Ectodermal cell (in vitro differentiated cells): Measurements from ENCODE around the gene CCNF.
A peak's percentile ranks its signal among the peaks of the same experiment; 100 is the strongest.

Experiments
- H3K27ac ChIP-seq: 2 replicates; pipeline ENCODE4 v1.7.0; 2013; ENCODE audit warnings: mild to moderate bottlenecking, low read depth, low read length; ENCODE audit not compliant: insufficient read depth, poor library complexity, severe bottlenecking
- H3K27me3 ChIP-seq: 2 replicates; pipeline ENCODE4 v1.7.0; 2013; ENCODE audit warnings: mild to moderate bottlenecking, low read length; ENCODE audit not compliant: insufficient read depth, control insufficient read depth, poor library complexity, severe bottlenecking
- H3K36me3 ChIP-seq: one replicate; pipeline ENCODE4 v1.7.0; 2013; ENCODE audit warnings: low read length; ENCODE audit not compliant: control insufficient read depth, insufficient read depth
- H3K4me1 ChIP-seq: one replicate; pipeline ENCODE4 v1.7.0; 2013; ENCODE audit warnings: low read length; ENCODE audit not compliant: control insufficient read depth, insufficient read depth
- H3K4me3 ChIP-seq: 2 replicates; pipeline ENCODE4 v1.7.0; 2013; ENCODE audit warnings: low read depth, low read length, control low read depth; ENCODE audit not compliant: insufficient read depth
- H3K9me3 ChIP-seq: 2 replicates; pipeline ENCODE4 v1.7.0; 2013; ENCODE audit warnings: mild to moderate bottlenecking, low read length, moderate library complexity; ENCODE audit not compliant: control insufficient read depth
- WGBS, 2 experiments: methylation state at CpG; one replicate each; pipeline ENCODE4 v1.1.7; 2013; ENCODE audit warnings: missing lambda C conversion rate in 2 of 2; 5-methylcytosine and 5-hydroxymethylcytosine counted together

Gene CCNF

GRCh38 chr16:2501946-2502895, 73.0 kb downstream of the CCNF start:
- Histone ChIP-seq H3K4me1 (peaks cover 10% of the 10 kb centered on the region), H3K36me3 (peaks cover 2% of the 10 kb centered on the region), H3K4me3 (peak overlapping the region; percentile 17), H3K27ac (no peak overlapping the region), H3K9me3 (no peaks in the 10 kb centered on the region), H3K27me3 (no peaks in the 10 kb centered on the region)
- WGBS, 2 experiments = 85 to 86% methylated on average over 18 of the region's 18 CpGs

GRCh38 chr16:2505695-2506094, 76.4 kb downstream of the CCNF start:
- 87 to 93% methylated on average over 14 of the region's 14 CpGs for WGBS, 2 experiments
- H3K4me1 ChIP-seq = peaks cover 10% of the 10 kb centered on the region
- no peaks in the 10 kb centered on the region for H3K36me3 ChIP-seq
- H3K27me3 ChIP-seq = no peaks in the 10 kb centered on the region
- H3K27ac ChIP-seq = no peak overlapping the region
- no peak overlapping the region for H3K4me3 ChIP-seq
- no peaks in the 10 kb centered on the region for H3K9me3 ChIP-seq

GRCh38 chr16:2507052-2507659, 77.9 kb downstream of the CCNF start:
- Histone ChIP-seq H3K9me3 (no peaks in the 10 kb centered on the region), H3K27me3 (no peaks in the 10 kb centered on the region), H3K4me3 (no peak overlapping the region), H3K27ac (no peak overlapping the region), H3K4me1 (peaks cover 17% of the 10 kb centered on the region), H3K36me3 (no peaks in the 10 kb centered on the region)
- WGBS, 2 experiments = 90 to 91% methylated on average over 14 of the region's 14 CpGs

- Histone ChIP-seq H3K27ac (no peak overlapping the region), H3K4me1 (peaks cover 16% of the 10 kb centered on the region), H3K9me3 (no peaks in the 10 kb centered on the region), H3K4me3 (no peak overlapping the region), H3K27me3 (no peaks in the 10 kb centered on the region), H3K36me3 (no peaks in the 10 kb centered on the region)
- WGBS, 2 experiments = 93% methylated on average over 11 of the region's 11 CpGs
Measured at GRCh38 chr16:2507665-2508064, 78.4 kb downstream of the CCNF start.
